HCT116 (cell line): ENCODE measurements around the gene SPDL1. TPM values are rescaled to one million over a fixed set of nuclear protein-coding genes. Genes with fewer than 3 reads are reported as not detected.

Experiments used
- ATAC-seq: fragments of 200-7000 bp; cut with Tn5 transposase; 2 replicates; pipeline ENCODE4 v1.9.1; 2020; ENCODE audit warnings: mild to moderate bottlenecking, moderate library complexity
- BruUV-seq: library from RNA; stranded (reverse); fragments of 400-500 nt; replicated peaks from 2 replicates; lab custom pipeline; 2021; lab: Mats Ljungman, UMichigan
- CTCF ChIA-PET: fragments of 300-600 bp; sonication (Branson Sonifier 250); formaldehyde crosslinking; loops from one replicate; lab custom pipeline; 2021; ENCODE audit warnings: antibody characterized with exemption; lab: Charles Lee
- POLR2A ChIA-PET: fragments of 300-600, 350-600 bp; sonication (Branson Sonifier 250); formaldehyde crosslinking; loops from one replicate; lab custom pipeline; 2021; ENCODE audit warnings: antibody characterized with exemption; lab: Charles Lee
- RAD21 ChIA-PET, 2 experiments: fragments of 300-600 bp; sonication (Branson Sonifier 250); formaldehyde crosslinking; loops; one replicate each; lab custom pipeline; 2023; ENCODE audit warnings: low total read pairs in 2 of 2; ENCODE audit not compliant: uncharacterized antibody in 2 of 2, unreplicated experiment in 2 of 2, low non-redundant PET in 1 of 2; lab: Charles Lee
- DNase-seq: peaks from one replicate; pipeline ENCODE4 v3.0.0-alpha.2; 2010; ENCODE audit warnings: low read depth, low spot score
- H2AFZ ChIP-seq: fragments of 200-600 bp; shearing (Covaris generic), sonication (generic); 2 replicates; pipeline ENCODE4 v1.6.1; 2017; ENCODE audit warnings: low read depth, mixed run types, mixed read lengths, antibody characterized with exemption, low read length; ENCODE audit not compliant: poor library complexity, severe bottlenecking
- H3K27ac ChIP-seq: 2 replicates; pipeline ENCODE4 v1.5.1; 2012; ENCODE audit warnings: low read depth, low read length
- H3K27me3 ChIP-seq: fragments of 200-600 bp; sonication (generic); 2 replicates; pipeline ENCODE4 v1.6.1; 2016; ENCODE audit warnings: mixed run types, low read length, mixed read lengths; ENCODE audit not compliant: insufficient read depth
- H3K36me3 ChIP-seq, 2 experiments: fragments of 200-500 bp in 1 of 2; fragments of 200-600 bp in 1 of 2; sonication (Bioruptor generic) in 1 of 2; sonication (generic) in 1 of 2; 2 replicates each; pipeline versions ENCODE4 v1.5.1 to v1.6.1; 2014 to 2016; ENCODE audit warnings: low read length in 2 of 2, inconsistent platforms in 1 of 2, mixed read lengths in 1 of 2, mixed run types in 1 of 2; ENCODE audit not compliant: insufficient read depth in 2 of 2, control insufficient read depth in 1 of 2
- H3K4me1 ChIP-seq, 2 experiments: fragments of 200-600 bp in 1 of 2; sonication (generic) in 1 of 2; 2 replicates each; pipeline versions ENCODE4 v1.5.1 to v1.6.1; 2012 to 2017; ENCODE audit warnings: low read length in 2 of 2, inconsistent platforms in 1 of 2, mild to moderate bottlenecking in 1 of 2, mixed read lengths in 1 of 2, mixed run types in 1 of 2, moderate library complexity in 1 of 2; ENCODE audit not compliant: insufficient read depth in 2 of 2, control insufficient read depth in 1 of 2
- H3K4me2 ChIP-seq: fragments of 200-600 bp; sonication (generic); 2 replicates; pipeline ENCODE4 v1.6.1; 2017; ENCODE audit warnings: mixed run types, low read length, mixed read lengths
- H3K4me3 ChIP-seq, 2 experiments: fragments of 200-600 bp in 1 of 2; sonication (generic) in 1 of 2; replicated peaks in 1 of 2; 2 replicates each; pipeline ENCODE4 v1.5.1; 2011 to 2016; ENCODE audit warnings: low read length in 2 of 2, control low read depth in 1 of 2, low read depth in 1 of 2, mild to moderate bottlenecking in 1 of 2, mixed read lengths in 1 of 2, mixed run types in 1 of 2
- H3K79me2 ChIP-seq: fragments of 200-600 bp; sonication (generic); 2 replicates; pipeline ENCODE4 v1.6.1; 2017; ENCODE audit warnings: mild to moderate bottlenecking, mixed run types, low read length, moderate library complexity, mixed read lengths; ENCODE audit not compliant: insufficient read depth
- H3K9ac ChIP-seq: fragments of 200-600 bp; sonication (generic); 2 replicates; pipeline ENCODE4 v1.6.1; 2016; ENCODE audit warnings: low read length, mixed read lengths
- H3K9me2 ChIP-seq: fragments of 200-600 bp; sonication (generic), shearing (Covaris generic); 2 replicates; pipeline ENCODE4 v1.6.1; 2017; ENCODE audit warnings: mixed run types, mild to moderate bottlenecking, moderate library complexity; ENCODE audit not compliant: insufficient read depth
- H3K9me3 ChIP-seq, 2 experiments: fragments of 200-500 bp in 1 of 2; fragments of 200-600 bp in 1 of 2; sonication (Bioruptor generic) in 1 of 2; sonication (generic) in 1 of 2; 2 replicates each; pipeline ENCODE4 v1.6.1; 2014 to 2017; ENCODE audit warnings: low read length in 2 of 2, mixed read lengths in 2 of 2, inconsistent platforms in 1 of 2, low read depth in 1 of 2, mild to moderate bottlenecking in 1 of 2, mixed run types in 1 of 2, moderate library complexity in 1 of 2; ENCODE audit not compliant: control insufficient read depth in 1 of 2, insufficient read depth in 1 of 2
- H4K20me1 ChIP-seq: fragments of 200-600 bp; sonication (generic), shearing (Covaris generic); 2 replicates; pipeline ENCODE4 v1.6.1; 2017; ENCODE audit warnings: mixed run types, mild to moderate bottlenecking, moderate library complexity; ENCODE audit not compliant: insufficient read depth
- ATF3 ChIP-seq: IDR thresholded peaks from 2 replicates; pipeline ENCODE4 v1.6.1; 2012
- CTCF ChIP-seq, 3 experiments: fragments of 200-600 bp in 1 of 3; sonication (generic) in 1 of 3; IDR thresholded peaks in 2 of 3; conservative IDR thresholded peaks in 1 of 3; 2 replicates each; pipeline ENCODE4 v1.5.1; 2012 to 2017; ENCODE audit warnings: low read depth in 2 of 3, low read length in 2 of 3, antibody characterized with exemption in 1 of 3, borderline replicate concordance in 1 of 3, control low read depth in 1 of 3, mild to moderate bottlenecking in 1 of 3, mixed read lengths in 1 of 3, mixed run types in 1 of 3, moderate library complexity in 1 of 3; ENCODE audit not compliant: insufficient read depth in 1 of 3
- EGR1 ChIP-seq: IDR thresholded peaks from 2 replicates; pipeline ENCODE4 v1.6.1; 2012; ENCODE audit warnings: low read depth
- EZH2phosphoT487 ChIP-seq: fragments of 200-600 bp; IDR thresholded peaks from 2 replicates; pipeline ENCODE4 v1.6.1; 2018; ENCODE audit warnings: antibody characterized with exemption, borderline replicate concordance
- FOSL1 ChIP-seq: IDR thresholded peaks from 2 replicates; pipeline ENCODE4 v1.6.1; 2012; ENCODE audit warnings: low read depth
- JUND ChIP-seq: IDR thresholded peaks from 2 replicates; pipeline ENCODE4 v1.6.1; 2012
- MAX ChIP-seq: IDR thresholded peaks from 2 replicates; pipeline ENCODE4 v1.6.1; 2012
- POLR2A ChIP-seq: IDR thresholded peaks from 2 replicates; pipeline ENCODE4 v1.7.0; 2011; ENCODE audit warnings: borderline replicate concordance; ENCODE audit not compliant: insufficient read depth, insufficient read length; ENCODE audit errors: extremely low read depth
- SP1 ChIP-seq: IDR thresholded peaks from 2 replicates; pipeline ENCODE4 v1.6.1; 2012; ENCODE audit warnings: low read depth
- SRF ChIP-seq: IDR thresholded peaks from 2 replicates; pipeline ENCODE4 v1.6.1; 2012; ENCODE audit warnings: low read depth
- TCF7L2 ChIP-seq: IDR thresholded peaks from 2 replicates; pipeline ENCODE4 v1.7.0; 2011; ENCODE audit warnings: borderline replicate concordance, inconsistent platforms; ENCODE audit not compliant: insufficient read depth, insufficient read length; ENCODE audit errors: extremely low read depth
- YY1 ChIP-seq: IDR thresholded peaks from 2 replicates; pipeline ENCODE4 v1.6.1; 2011; ENCODE audit warnings: low read length, low read depth, moderate library complexity, mild to moderate bottlenecking; ENCODE audit not compliant: insufficient replicate concordance; ENCODE audit errors: extremely low read depth
- ZFX ChIP-seq: fragments of 450-650 bp; IDR thresholded peaks from 2 replicates; pipeline ENCODE4 v1.6.1; 2017
- ZNF274 ChIP-seq: fragments of 200-500 bp; sonication (Bioruptor generic); IDR thresholded peaks from 2 replicates; pipeline ENCODE4 v1.6.1; 2014; ENCODE audit warnings: mild to moderate bottlenecking, low read depth, low read length, inconsistent platforms
- intact Hi-C: fragments of 100-400 bp; cut with micrococcal nuclease; formaldehyde crosslinking; loops from 2 replicates; pipeline ENCODE4 v1.10.0; 2022
- total RNA-seq: library from RNA; stranded (reverse); gene quantifications from one replicate; pipeline ENCODE4 v1.2.1, GENCODE V29; 2021; ENCODE audit not compliant: unreplicated experiment

Gene SPDL1
- total RNA-seq, 1 experiment from 2014 or later, result 28.5 TPM

GRCh38 chr5:169566202-169566601 lies 17.4 kb upstream of the SPDL1 start:
- BruUV-seq, result no TSS peak
- Histone ChIP-seq H3K9ac (no peak overlapping the region), H3K27ac (no peak overlapping the region), H3K9me3 (no peaks in the 10 kb centered on the region), H3K79me2 (no peaks in the 10 kb centered on the region), H4K20me1 (no peaks in the 10 kb centered on the region), H3K4me2 (no peak overlapping the region), H3K9me2 (no peaks in the 10 kb centered on the region), H3K27me3 (peaks cover 18% of the 10 kb centered on the region; the same call in 1 of the 2 replicates), H3K36me3 (no peaks in the 10 kb centered on the region), H2AFZ (no peak overlapping the region), H3K4me1 (no peaks in the 10 kb centered on the region), H3K4me3 (no peak overlapping the region)
- ChIA-PET RAD21 (no interaction called here), CTCF (no interaction called here), POLR2A (no interaction called here)
- DNase-seq (no peak), ATAC-seq (no peak)
- TF ChIP-seq ZNF274, result no peak
- no peak for TF ChIP-seq JUND
- no peak for TF ChIP-seq CTCF (IDR thresholded peaks at IDR 0.05 in 2 of 3, conservative IDR thresholded peaks at IDR 0.05 in 1 of 3; ENCODE audit: borderline replicate concordance in 1 of 3, insufficient read depth in 1 of 3, low read depth in 2 of 3, low read length in 2 of 3)
- no peak for TF ChIP-seq POLR2A
- TF ChIP-seq FOSL1, result no peak
- no peak for TF ChIP-seq SP1
- no peak for TF ChIP-seq TCF7L2
- no peak for TF ChIP-seq ZFX
- no peak for TF ChIP-seq EZH2phosphoT487
- TF ChIP-seq ATF3, result no peak
- no peak for TF ChIP-seq MAX
- TF ChIP-seq YY1, result no peak
- TF ChIP-seq EGR1, result no peak
- TF ChIP-seq SRF, result no peak
- intact Hi-C loops, result no loop called here
